Caco-2 (cell line): Measurements from ENCODE around the gene ACOX1. TPM values are rescaled to one million over a fixed set of nuclear protein-coding genes. Genes with fewer than 3 reads are reported as not detected.

Source experiments
- BruUV-seq: library from RNA; stranded (reverse); fragments of 400-500 nt; replicated peaks from 2 replicates; lab custom pipeline; 2021; lab: Mats Ljungman, UMichigan
- CTCF ChIA-PET: fragments of 300-600 bp; sonication (Branson Sonifier 250); formaldehyde crosslinking; loops from one replicate; lab custom pipeline; 2022; ENCODE audit warnings: antibody characterized with exemption; lab: Charles Lee
- POLR2A ChIA-PET: fragments of 300-600 bp; sonication (Branson Sonifier 250); formaldehyde crosslinking; loops from one replicate; lab custom pipeline; 2022; ENCODE audit warnings: antibody characterized with exemption; lab: Charles Lee
- DNase-seq, 2 experiments: peaks; one replicate each; pipeline versions ENCODE4 v3.0.0 to v3.0.0-alpha.2; 2020 to 2022
- H3K27me3 ChIP-seq: replicated peaks from 2 replicates; pipeline ENCODE4 v1.6.0; 2011; ENCODE audit warnings: low read length; ENCODE audit not compliant: control insufficient read depth, insufficient read depth
- H3K36me3 ChIP-seq: 2 replicates; pipeline ENCODE4 v1.5.1; 2011; ENCODE audit warnings: low read length; ENCODE audit not compliant: control insufficient read depth, insufficient read depth
- H3K4me1 ChIP-seq: fragments of 250-450 bp; sonication (Bioruptor Pico); 2 replicates; pipeline ENCODE4 v1.5.1; 2020; ENCODE audit warnings: mild to moderate bottlenecking
- H3K4me3 ChIP-seq: 2 replicates; pipeline ENCODE4 v1.5.1; 2011; ENCODE audit warnings: low read depth, mild to moderate bottlenecking, control low read depth, low read length
- H3K9me3 ChIP-seq: fragments of 250-450 bp; sonication (Bioruptor Pico); 2 replicates; pipeline ENCODE4 v1.5.1; 2020; ENCODE audit warnings: mild to moderate bottlenecking, moderate library complexity
- H3K27ac Mint-ChIP-seq: one replicate; pipeline ENCODE4 v1.8.0; 2022; ENCODE audit warnings: mixed read lengths; ENCODE audit not compliant: unreplicated experiment
- H3K27me3 Mint-ChIP-seq: one replicate; pipeline ENCODE4 v1.8.0; 2022; ENCODE audit warnings: mixed read lengths; ENCODE audit not compliant: insufficient read depth, unreplicated experiment
- H3K36me3 Mint-ChIP-seq: one replicate; pipeline ENCODE4 v1.8.0; 2022; ENCODE audit warnings: mild to moderate bottlenecking, mixed read lengths; ENCODE audit not compliant: insufficient read depth, unreplicated experiment
- H3K4me1 Mint-ChIP-seq: one replicate; pipeline ENCODE4 v1.8.0; 2022; ENCODE audit warnings: low read depth, mixed read lengths; ENCODE audit not compliant: unreplicated experiment
- H3K4me3 Mint-ChIP-seq: one replicate; pipeline ENCODE4 v1.8.0; 2022; ENCODE audit warnings: mild to moderate bottlenecking, moderate library complexity, mixed read lengths; ENCODE audit not compliant: unreplicated experiment
- H3K9me3 Mint-ChIP-seq: one replicate; pipeline ENCODE4 v1.8.0; 2022; ENCODE audit warnings: mixed read lengths; ENCODE audit not compliant: unreplicated experiment
- intact Hi-C: fragments of 100-400 bp; cut with micrococcal nuclease; formaldehyde crosslinking; loops from one replicate; pipeline ENCODE4 v1.10.0; 2022; ENCODE audit not compliant: unreplicated experiment
- total RNA-seq: library from RNA; stranded (reverse); gene quantifications from 2 replicates; pipeline ENCODE4 v1.2.3, GENCODE V29; 2022
- TF ChIP-seq, protein P1 (sequence below), 2 experiments: fragments of 200-600 bp in 1 of 2; IDR thresholded peaks; 1 replicate in 1 of 2; 2 replicates in 1 of 2; pipeline versions ENCODE4 v1.5.1 to v1.8.0; 2011 to 2022; ENCODE audit warnings: antibody characterized with exemption in 1 of 2, control low read depth in 1 of 2, inconsistent platforms in 1 of 2, low read depth in 1 of 2, low read length in 1 of 2, mild to moderate bottlenecking in 1 of 2, moderate library complexity in 1 of 2; ENCODE audit not compliant: insufficient read depth in 1 of 2, severe bottlenecking in 1 of 2, unreplicated experiment in 1 of 2

ACOX1 gene
- total RNA-seq, 1 experiment from 2014 or later, result 48.3 TPM

DNA sequence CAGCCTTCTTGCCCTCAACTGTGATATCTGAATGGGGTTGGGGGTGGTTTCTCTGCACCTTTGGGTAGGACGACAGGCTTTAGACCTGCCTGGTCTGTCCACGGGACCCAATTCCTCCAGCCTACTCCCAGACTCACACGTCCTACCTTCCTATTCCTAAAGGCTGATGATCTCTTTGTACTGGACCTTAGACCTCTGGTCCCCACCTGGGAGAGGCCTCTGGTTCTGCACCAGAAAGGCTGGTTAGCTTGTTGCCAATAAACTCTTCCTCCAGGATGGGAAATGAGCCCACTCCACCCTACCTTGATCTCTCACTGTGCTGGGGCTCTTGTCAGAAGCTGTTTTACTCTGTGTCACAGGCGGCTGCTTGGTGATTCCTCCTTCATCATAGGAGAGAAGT, 52.5 kb downstream of the ACOX1 start:
- H3K9me3 ChIP-seq, result no peaks in the 10 kb centered on the region
- Mint-ChIP-seq H3K9me3 (no peaks in the 10 kb centered on the region), H3K27me3 (no peaks in the 10 kb centered on the region), H3K4me1 (no peaks in the 10 kb centered on the region), H3K36me3 (no peaks in the 10 kb centered on the region), H3K4me3 (no peak overlapping the region), H3K27ac (no peak overlapping the region)
- no peak overlapping the region for H3K4me3 ChIP-seq
- no peak for DNase-seq
- no peaks in the 10 kb centered on the region for H3K27me3 ChIP-seq
- TF ChIP-seq, protein P1, sequence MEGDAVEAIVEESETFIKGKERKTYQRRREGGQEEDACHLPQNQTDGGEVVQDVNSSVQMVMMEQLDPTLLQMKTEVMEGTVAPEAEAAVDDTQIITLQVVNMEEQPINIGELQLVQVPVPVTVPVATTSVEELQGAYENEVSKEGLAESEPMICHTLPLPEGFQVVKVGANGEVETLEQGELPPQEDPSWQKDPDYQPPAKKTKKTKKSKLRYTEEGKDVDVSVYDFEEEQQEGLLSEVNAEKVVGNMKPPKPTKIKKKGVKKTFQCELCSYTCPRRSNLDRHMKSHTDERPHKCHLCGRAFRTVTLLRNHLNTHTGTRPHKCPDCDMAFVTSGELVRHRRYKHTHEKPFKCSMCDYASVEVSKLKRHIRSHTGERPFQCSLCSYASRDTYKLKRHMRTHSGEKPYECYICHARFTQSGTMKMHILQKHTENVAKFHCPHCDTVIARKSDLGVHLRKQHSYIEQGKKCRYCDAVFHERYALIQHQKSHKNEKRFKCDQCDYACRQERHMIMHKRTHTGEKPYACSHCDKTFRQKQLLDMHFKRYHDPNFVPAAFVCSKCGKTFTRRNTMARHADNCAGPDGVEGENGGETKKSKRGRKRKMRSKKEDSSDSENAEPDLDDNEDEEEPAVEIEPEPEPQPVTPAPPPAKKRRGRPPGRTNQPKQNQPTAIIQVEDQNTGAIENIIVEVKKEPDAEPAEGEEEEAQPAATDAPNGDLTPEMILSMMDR (IDR thresholded peaks at IDR 0.05; ENCODE audit: insufficient read depth in 1 of 2, low read depth in 1 of 2, low read length in 1 of 2, severe bottlenecking in 1 of 2, unreplicated experiment in 1 of 2), result no peak
- BruUV-seq, result no TSS peak
- ChIA-PET CTCF (no interaction called here), POLR2A (no interaction called here)
- intact Hi-C loops, result no loop called here
- peaks cover 4% of the 10 kb centered on the region for H3K4me1 ChIP-seq
- H3K36me3 ChIP-seq, result no peaks in the 10 kb centered on the region

DNA sequence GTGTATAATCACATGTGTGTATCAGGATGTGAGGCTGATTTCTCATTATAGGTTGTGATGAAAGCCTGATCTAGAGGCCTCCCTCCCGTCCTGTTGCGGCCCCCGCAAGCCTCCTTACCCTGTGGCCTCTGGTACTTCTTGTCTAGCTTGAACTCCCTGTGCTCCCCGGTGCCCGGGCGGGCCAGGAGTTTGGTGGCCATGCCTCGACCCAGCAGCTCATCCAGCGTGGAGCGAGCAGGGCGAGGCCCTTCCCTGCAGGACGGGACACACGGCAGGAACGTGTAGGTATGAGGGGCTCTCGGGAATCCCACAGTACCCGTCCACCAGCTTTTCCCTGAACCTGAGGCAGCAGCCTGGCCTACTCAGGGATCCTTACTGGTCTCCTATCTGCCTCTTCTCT, 53.1 kb downstream of the ACOX1 start:
- Histone ChIP-seq H3K4me3 (no peak overlapping the region), H3K9me3 (no peaks in the 10 kb centered on the region), H3K36me3 (no peaks in the 10 kb centered on the region; the same call in 1 of the 2 replicates), H3K27me3 (no peaks in the 10 kb centered on the region), H3K4me1 (no peaks in the 10 kb centered on the region; the same call in 1 of the 2 replicates)
- Mint-ChIP-seq H3K27ac (no peak overlapping the region), H3K4me3 (no peak overlapping the region), H3K27me3 (no peaks in the 10 kb centered on the region), H3K36me3 (no peaks in the 10 kb centered on the region), H3K9me3 (no peaks in the 10 kb centered on the region), H3K4me1 (no peaks in the 10 kb centered on the region)
- CTCF ChIA-PET, result no interaction called here
- BruUV-seq, result no TSS peak
- DNase-seq, result no peak
- POLR2A ChIA-PET, result no interaction called here
- intact Hi-C loops, result no loop called here
- TF ChIP-seq, protein P1 (IDR thresholded peaks at IDR 0.05; ENCODE audit: insufficient read depth in 1 of 2, low read depth in 1 of 2, low read length in 1 of 2, severe bottlenecking in 1 of 2, unreplicated experiment in 1 of 2), result no peak

DNA sequence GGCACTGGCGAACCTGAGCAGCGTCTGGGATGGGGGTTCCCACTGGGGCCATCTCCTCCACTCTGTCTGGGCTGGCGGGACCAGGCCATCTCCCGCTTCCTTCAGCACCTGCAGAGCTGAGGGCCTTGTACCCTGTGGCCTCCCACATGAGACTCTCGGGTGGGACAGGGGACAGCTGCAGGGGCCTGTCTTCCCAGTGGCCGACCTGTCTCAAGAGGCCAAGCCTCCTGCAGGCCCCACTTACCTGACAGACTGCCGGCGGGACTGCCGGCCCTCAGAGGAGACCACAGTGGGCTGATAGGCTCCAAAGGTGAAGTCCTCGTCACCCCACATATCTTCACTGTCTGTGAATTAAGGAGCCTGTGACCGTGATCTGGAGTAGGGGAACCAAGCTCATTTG, 53.9 kb downstream of the ACOX1 start:
- H3K27me3 Mint-ChIP-seq, result no peaks in the 10 kb centered on the region
- H3K4me1 Mint-ChIP-seq, result no peaks in the 10 kb centered on the region
- ChIA-PET POLR2A (no interaction called here), CTCF (no interaction called here)
- DNase-seq, result no peak
- BruUV-seq, result no TSS peak
- TF ChIP-seq, protein P1 (IDR thresholded peaks at IDR 0.05; ENCODE audit: insufficient read depth in 1 of 2, low read depth in 1 of 2, low read length in 1 of 2, severe bottlenecking in 1 of 2, unreplicated experiment in 1 of 2), result no peak
- H3K27me3 ChIP-seq, result no peaks in the 10 kb centered on the region
- no peaks in the 10 kb centered on the region; the same call in 1 of the 2 replicates for H3K36me3 ChIP-seq
- H3K9me3 ChIP-seq, result no peaks in the 10 kb centered on the region
- intact Hi-C loops, result no loop called here
- H3K9me3 Mint-ChIP-seq, result no peaks in the 10 kb centered on the region
- H3K27ac Mint-ChIP-seq, result no peak overlapping the region
- no peaks in the 10 kb centered on the region for H3K4me1 ChIP-seq
- H3K4me3 Mint-ChIP-seq, result no peak overlapping the region
- no peak overlapping the region for H3K4me3 ChIP-seq
- no peaks in the 10 kb centered on the region for H3K36me3 Mint-ChIP-seq
